ENCODE measurements around the gene HEMK1. TPM values are rescaled to one million over a fixed set of nuclear protein-coding genes. Genes with fewer than 3 reads are reported as not detected.

The HEMK1 gene
- total RNA-seq, 1 donor from 2014 or later: 13.1 TPM

GRCh38 chr3:50623840-50624474, 54.6 kb downstream of the HEMK1 start:
- intact Hi-C loops (cut with DNase I): no loop called here
- no peak overlapping the region for H3K27ac ChIP-seq
- no peak for DNase-seq (ENCODE audit: low spot score in 2 of 2)

GRCh38 chr3:50624634-50625033, 55.3 kb downstream of the HEMK1 start:
- no peak for TF ChIP-seq CTCF (IDR thresholded peaks at IDR 0.05)
- no peak for DNase-seq (ENCODE audit: low spot score in 2 of 2)

More at GRCh38 chr3:50623840-50624474, 54.6 kb downstream of the HEMK1 start:
- Histone ChIP-seq H3K36me3 (no peaks in the 10 kb centered on the region), H3K27me3 (no peaks in the 10 kb centered on the region), H3K9me3 (no peaks in the 10 kb centered on the region), H3K4me1 (peaks cover 0 to 9% of the 10 kb centered on the region in 2 donors), H3K4me3 (no peak overlapping the region)
- TF ChIP-seq CTCF (IDR thresholded peaks at IDR 0.05): no peak

GRCh38 chr3:50625231-50626182, 56.2 kb downstream of the HEMK1 start:
- Histone ChIP-seq H3K4me1 (peaks cover 0 to 3% of the 10 kb centered on the region in 2 donors), H3K27me3 (no peaks in the 10 kb centered on the region), H3K27ac (no peak overlapping the region), H3K36me3 (no peaks in the 10 kb centered on the region), H3K9me3 (no peaks in the 10 kb centered on the region), H3K4me3 (no peak overlapping the region)
- intact Hi-C loops (cut with DNase I): no loop called here
- no peak for TF ChIP-seq CTCF (IDR thresholded peaks at IDR 0.05)
- no peak for DNase-seq (ENCODE audit: low spot score in 2 of 2)

More at GRCh38 chr3:50624634-50625033, 55.3 kb downstream of the HEMK1 start:
- H3K9me3 ChIP-seq: no peaks in the 10 kb centered on the region
- H3K27ac ChIP-seq: no peak overlapping the region
- no peaks in the 10 kb centered on the region for H3K36me3 ChIP-seq
- no peaks in the 10 kb centered on the region for H3K27me3 ChIP-seq
- peaks cover 0 to 6% of the 10 kb centered on the region in 2 donors for H3K4me1 ChIP-seq
- H3K4me3 ChIP-seq: no peak overlapping the region
- intact Hi-C loops (cut with DNase I): no loop called here

- Histone ChIP-seq H3K4me3 (no peak overlapping the region), H3K4me1 (no peaks in the 10 kb centered on the region), H3K27ac (no peak overlapping the region), H3K27me3 (no peaks in the 10 kb centered on the region), H3K36me3 (no peaks in the 10 kb centered on the region), H3K9me3 (no peaks in the 10 kb centered on the region)
- no peak for TF ChIP-seq CTCF (IDR thresholded peaks at IDR 0.05)
- intact Hi-C loops (cut with DNase I): no loop called here
- DNase-seq (ENCODE audit: low spot score in 2 of 2): no peak
These were observed 57.1 kb downstream of the HEMK1 start for GRCh38 chr3:50626401-50626800.

- H3K4me3 ChIP-seq: no peak overlapping the region
- no peaks in the 10 kb centered on the region for H3K36me3 ChIP-seq
- H3K27me3 ChIP-seq: no peaks in the 10 kb centered on the region
- H3K4me1 ChIP-seq: no peaks in the 10 kb centered on the region
- peak in 1 of 2 donors; percentile 80 for DNase-seq (ENCODE audit: low spot score in 2 of 2)
- no peak overlapping the region for H3K27ac ChIP-seq
- no peaks in the 10 kb centered on the region for H3K9me3 ChIP-seq
- intact Hi-C loops (cut with DNase I): no loop called here
- TF ChIP-seq CTCF (IDR thresholded peaks at IDR 0.05): no peak
These were observed 58.2 kb downstream of the HEMK1 start for GRCh38 chr3:50627407-50628051.

All from ascending aorta (tissue), 2 donors.